ENCODE results near the gene ANKRD12. TPM values are rescaled to one million over a fixed set of nuclear protein-coding genes. Genes with fewer than 3 reads are reported as not detected.
A peak's percentile ranks its signal among the peaks of the same experiment; 100 is the strongest.

The ANKRD12 gene
- total and polyA plus RNA-seq, 10 of the 15 experiments (the other 5 are each of a cell fraction or from before 2014, with no cell fraction given) = 5.9 to 45.7 (median 20.2) TPM

GRCh38 chr18:9153256-9153655 lies 16.7 kb downstream of the ANKRD12 start:
- Histone ChIP-seq H3K9ac (ENCODE audit: control insufficient read depth, insufficient read depth, low read length) (no peak overlapping the region), H3K36me3 (ENCODE audit: control insufficient read depth in 2 of 2, insufficient read depth in 2 of 2, low read length in 1 of 2) (peaks cover 0 to 2% of the 10 kb centered on the region in 2 experiments; a peak in 3 of 4 replicates), H3K4me3 (no peak overlapping the region), H3K4me2 (ENCODE audit: control insufficient read depth, insufficient read depth) (no peak overlapping the region), H3K27me3 (replicated peaks in 1 of 2; ENCODE audit: control insufficient read depth in 2 of 2, insufficient read depth in 2 of 2, low read length in 1 of 2) (no peaks in the 10 kb centered on the region), H3K4me1 (ENCODE audit: control insufficient read depth, insufficient read depth, low read length) (peaks cover 8% of the 10 kb centered on the region), H3K27ac (ENCODE audit: control insufficient read depth, insufficient read depth) (no peak overlapping the region), H3K9me3 (replicated peaks; ENCODE audit: control insufficient read depth, insufficient read depth, low read length) (peaks cover 3% of the 10 kb centered on the region), H2AFZ (ENCODE audit: control insufficient read depth, low read depth, low read length) (no peak overlapping the region), H4K20me1 (ENCODE audit: control insufficient read depth, insufficient read depth) (no peaks in the 10 kb centered on the region; the same call in 1 of the 2 replicates), H3K79me2 (ENCODE audit: control insufficient read depth, insufficient read depth, low read length) (peaks cover 87% of the 10 kb centered on the region)
- no TSS peak for BruUV-seq (replicated peaks)
- ChIA-PET SMC1A (ENCODE audit: uncharacterized antibody, unreplicated experiment) (interaction anchor here (0.8 to 1.8 kb wide), 4 partner anchors 14 to 79 kb away, joined by 3 to 8 read pairs (median 5); no protein-coding TSS in a partner anchor), CTCF (interaction anchor here (0.9 to 1.6 kb wide), 4 partner anchors 25 to 98 kb away, joined by 3 to 6 read pairs (median 3); no protein-coding TSS in a partner anchor), POLR2A (interaction anchor here (0.6 kb wide), 2 partner anchors 19 to 42 kb away, joined by 3 read pairs; no protein-coding TSS in a partner anchor), RAD21 (ENCODE audit: unreplicated experiment) (interaction anchor here (1.6 kb wide), 1 partner anchor 363 kb away, joined by 3 read pairs; no protein-coding TSS in a partner anchor)
- in situ Hi-C loops (cut with MboI) (loop anchor here (10.0 kb wide), 1 partner anchor 158 kb away; no protein-coding TSS in a partner anchor), intact Hi-C loops (cut with micrococcal nuclease; ENCODE audit: unreplicated experiment) (no loop called here)
- TF ChIP-seq PRDM15 (CRISPR knock-in tag; IDR thresholded peaks at IDR 0.05) = no peak
- no peak for TF ChIP-seq HDAC2 (IDR thresholded peaks at IDR 0.05)
- TF ChIP-seq YY1 (IDR thresholded peaks at IDR 0.05; ENCODE audit: low read depth, low read length) = no peak
- no peak for TF ChIP-seq NFIC (IDR thresholded peaks at IDR 0.05; ENCODE audit: low read depth, low read length)
- 85% methylated on average over 1 of the region's 1 CpG for WGBS (ENCODE audit: insufficient coverage, insufficient replicate concordance, low lambda C conversion rate, missing lambda C conversion rate)
- no peak for ATAC-seq
- no peak for DNase-seq (ENCODE audit: low read depth, low spot score)
- FAIRE-seq = peak; percentile 18

Data from GM12878 (cell line).